ENCODE measurements around the gene PIK3R3. TPM values are rescaled to one million over a fixed set of nuclear protein-coding genes. Genes with fewer than 3 reads are reported as not detected.
A peak's percentile ranks its signal among the peaks of the same experiment; 100 is the strongest.

Gene PIK3R3
- total and polyA plus RNA-seq, 9 of the 15 experiments (the other 6 are each of a cell fraction or from before 2014, with no cell fraction given), result 1.4 to 7.7 (median 4.6) TPM

- TF ChIP-seq MLX (CRISPR knock-in tag; conservative IDR thresholded peaks at IDR 0.05) (no peak), SAP30 (IDR thresholded peaks at IDR 0.05; ENCODE audit: borderline replicate concordance, insufficient read depth, low read depth, low read length, poor library complexity, severe bottlenecking) (no peak), NR2C1 (IDR thresholded peaks at IDR 0.05) (peak; percentile 31; the same call in 1 of the 2 replicates), NR2C1 (tag; IDR thresholded peaks at IDR 0.05) (no peak), DNMT1 (IDR thresholded peaks at IDR 0.05) (0 out of 2 replicates have a peak, but pooled peaks have one; percentile 82), GABPB2 (CRISPR knock-in tag; conservative IDR thresholded peaks at IDR 0.05) (no peak), HEY1 (CRISPR knock-in tag; IDR thresholded peaks at IDR 0.05; ENCODE audit: borderline replicate concordance) (no peak), CBX3 (IDR thresholded peaks at IDR 0.05; ENCODE audit: borderline replicate concordance in 1 of 2, low read length in 2 of 2) (0 out of 3 replicates have a peak, but pooled peaks of 1 of the 2 experiments have one; percentile 28), SMARCA4 (IDR thresholded peaks at IDR 0.05) (peak; percentile 42), ZKSCAN1 (IDR thresholded peaks at IDR 0.05; ENCODE audit: low read depth, low read length) (peak; percentile 65; the same call in 1 of the 2 replicates), ZNF57 (CRISPR knock-in tag; IDR thresholded peaks at IDR 0.05) (no peak), CBX1 (IDR thresholded peaks at IDR 0.05; ENCODE audit: low read depth) (no peak), NCOA1 (IDR thresholded peaks at IDR 0.05; ENCODE audit: low read depth) (no peak), FOXA3 (CRISPR knock-in tag; conservative IDR thresholded peaks at IDR 0.05 in 1 of 2, IDR thresholded peaks at IDR 0.05 in 1 of 2) (peak; percentile 75 to 81; a peak in 3 of 4 replicates), ZNF764 (CRISPR knock-in tag; IDR thresholded peaks at IDR 0.05; ENCODE audit: low read depth) (no peak), ZNF398 (CRISPR knock-in tag; IDR thresholded peaks at IDR 0.05) (no peak), SMARCC2 (IDR thresholded peaks at IDR 0.05; ENCODE audit: low read depth) (0 out of 2 replicates have a peak, but pooled peaks have one; percentile 41), CC2D1A (IDR thresholded peaks at IDR 0.05) (peak; percentile 97), YBX1 (IDR thresholded peaks at IDR 0.05) (peak; percentile 92), MAFK (IDR thresholded peaks at IDR 0.05; ENCODE audit: low read length) (0 out of 2 replicates have a peak, but pooled peaks have one; percentile 4)
- TF ChIP-seq, protein P1, sequence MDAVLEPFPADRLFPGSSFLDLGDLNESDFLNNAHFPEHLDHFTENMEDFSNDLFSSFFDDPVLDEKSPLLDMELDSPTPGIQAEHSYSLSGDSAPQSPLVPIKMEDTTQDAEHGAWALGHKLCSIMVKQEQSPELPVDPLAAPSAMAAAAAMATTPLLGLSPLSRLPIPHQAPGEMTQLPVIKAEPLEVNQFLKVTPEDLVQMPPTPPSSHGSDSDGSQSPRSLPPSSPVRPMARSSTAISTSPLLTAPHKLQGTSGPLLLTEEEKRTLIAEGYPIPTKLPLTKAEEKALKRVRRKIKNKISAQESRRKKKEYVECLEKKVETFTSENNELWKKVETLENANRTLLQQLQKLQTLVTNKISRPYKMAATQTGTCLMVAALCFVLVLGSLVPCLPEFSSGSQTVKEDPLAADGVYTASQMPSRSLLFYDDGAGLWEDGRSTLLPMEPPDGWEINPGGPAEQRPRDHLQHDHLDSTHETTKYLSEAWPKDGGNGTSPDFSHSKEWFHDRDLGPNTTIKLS (IDR thresholded peaks at IDR 0.05; ENCODE audit: borderline replicate concordance, low read depth), result no peak
Measured at GRCh38 chr1:46179138-46180081, 47.0 kb upstream of the PIK3R3 start (continued).

All from K562 (cell line).